ENCODE measurements around the gene KIAA0825.
"Not testable (repeated sequence)": the region's sequence is repeated elsewhere in the genome, so short reads cannot be mapped to it uniquely, and the experiment has no call there.

Gene KIAA0825

GRCh38 chr5:94375801-94376200 is 242.6 kb downstream of the KIAA0825 start:
- DNase-seq (ENCODE audit: low read depth) = no peak

GRCh38 chr5:94374336-94374735 is 244.1 kb downstream of the KIAA0825 start:
- DNase-seq (ENCODE audit: low read depth) = no peak

GRCh38 chr5:94367900-94368299 is 250.5 kb downstream of the KIAA0825 start:
- DNase-seq (ENCODE audit: low read depth) = no peak

- DNase-seq (ENCODE audit: low read depth) = no peak
These were observed 251.6 kb downstream of the KIAA0825 start for GRCh38 chr5:94366811-94367210.

- no peak for DNase-seq (ENCODE audit: low read depth)
These were observed 255.5 kb downstream of the KIAA0825 start for GRCh38 chr5:94362857-94363256.

GRCh38 chr5:94361832-94362796 is 256.3 kb downstream of the KIAA0825 start:
- DNase-seq (ENCODE audit: low read depth) = no peak

GRCh38 chr5:94361161-94361560 is 257.2 kb downstream of the KIAA0825 start:
- DNase-seq (ENCODE audit: low read depth) = no peak

- no peak for DNase-seq (ENCODE audit: low read depth)
These were observed 257.8 kb downstream of the KIAA0825 start for GRCh38 chr5:94360382-94361130.

- no peak for DNase-seq (ENCODE audit: low read depth)
These were observed 258.5 kb downstream of the KIAA0825 start for GRCh38 chr5:94359880-94360279.

- no peak for DNase-seq (ENCODE audit: low read depth)
These were observed 262.6 kb downstream of the KIAA0825 start for GRCh38 chr5:94355811-94356210.

- DNase-seq (ENCODE audit: low read depth) = not testable (repeated sequence)
These were observed 263.4 kb downstream of the KIAA0825 start for GRCh38 chr5:94354837-94355485.

GRCh38 chr5:94353605-94354004 is 264.8 kb downstream of the KIAA0825 start:
- DNase-seq (ENCODE audit: low read depth) = no peak

- no peak for DNase-seq (ENCODE audit: low read depth)
These were observed 271.3 kb downstream of the KIAA0825 start for GRCh38 chr5:94347130-94347529.

- no peak for DNase-seq (ENCODE audit: low read depth)
These were observed 273.1 kb downstream of the KIAA0825 start for GRCh38 chr5:94345257-94345656.

- DNase-seq (ENCODE audit: low read depth) = no peak
These were observed 280.8 kb downstream of the KIAA0825 start for GRCh38 chr5:94337617-94338016.

- DNase-seq (ENCODE audit: low read depth) = no peak
These were observed 282.5 kb downstream of the KIAA0825 start for GRCh38 chr5:94335936-94336335.

GRCh38 chr5:94329115-94329514 is 289.3 kb downstream of the KIAA0825 start:
- no peak for DNase-seq (ENCODE audit: low read depth)

- DNase-seq (ENCODE audit: low read depth) = no peak
These were observed 291.8 kb downstream of the KIAA0825 start for GRCh38 chr5:94326586-94326985.

- DNase-seq (ENCODE audit: low read depth) = no peak
These were observed 301.2 kb downstream of the KIAA0825 start for GRCh38 chr5:94316916-94317838.

GRCh38 chr5:94314460-94315131 is 303.8 kb downstream of the KIAA0825 start:
- DNase-seq (ENCODE audit: low read depth) = no peak

GRCh38 chr5:94313696-94314095 is 304.7 kb downstream of the KIAA0825 start:
- DNase-seq (ENCODE audit: low read depth) = no peak

All from fibroblast of the conjunctiva (primary cell).